Uterine smooth muscle cell (primary cell): ENCODE data around the gene TRA2A. TPM values are rescaled to one million over a fixed set of nuclear protein-coding genes. Genes with fewer than 3 reads are reported as not detected.

ENCODE experiments used
- total RNA-seq: library from RNA; depleted of rRNA; stranded (reverse); fragments of >200 nt; gene quantifications from 2 replicates; pipeline ENCODE4 v1.2.3, GENCODE V29; 2014

The TRA2A gene
- total RNA-seq: 31.1 and 31.6 TPM in 2 replicates

DNA sequence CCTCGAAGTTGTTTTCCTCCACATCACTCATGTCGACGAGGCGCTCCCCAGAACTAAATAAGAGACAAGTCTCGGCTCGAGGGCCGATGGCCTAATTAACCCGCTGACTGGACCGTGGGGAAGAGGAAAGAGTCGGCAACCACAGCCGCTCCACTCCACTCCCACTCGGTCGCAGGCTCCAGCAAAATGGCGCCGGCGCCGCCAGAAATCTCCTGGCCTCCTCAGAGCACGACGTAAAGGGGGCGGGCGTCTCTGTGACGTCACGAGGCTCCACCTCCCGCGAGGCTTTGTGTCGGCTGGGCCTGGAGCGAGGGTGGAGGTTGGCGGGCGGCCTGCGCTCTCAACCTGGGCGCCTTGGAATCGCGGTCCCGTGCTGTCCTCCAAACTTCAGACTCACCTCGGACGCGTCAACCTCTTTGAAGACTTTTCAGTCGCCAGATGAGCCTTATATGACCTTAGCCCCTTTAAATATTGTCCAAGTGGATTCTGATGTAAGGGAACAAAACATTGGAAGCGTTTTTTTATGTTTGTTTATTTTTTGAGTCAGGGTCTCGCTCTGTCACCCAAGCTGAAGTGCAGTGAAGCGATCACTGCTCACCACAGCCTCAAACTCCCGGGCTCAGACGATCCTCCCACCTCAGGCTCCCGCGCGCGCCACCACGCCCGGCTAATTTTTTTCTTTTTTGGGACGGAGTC, at the start of gene TRA2A:
Gene TRA2A (minus strand): TSS at position 188 of the 696 bp plus-strand sequence. CDS start 157 bp downstream, at position 31.

DNA sequence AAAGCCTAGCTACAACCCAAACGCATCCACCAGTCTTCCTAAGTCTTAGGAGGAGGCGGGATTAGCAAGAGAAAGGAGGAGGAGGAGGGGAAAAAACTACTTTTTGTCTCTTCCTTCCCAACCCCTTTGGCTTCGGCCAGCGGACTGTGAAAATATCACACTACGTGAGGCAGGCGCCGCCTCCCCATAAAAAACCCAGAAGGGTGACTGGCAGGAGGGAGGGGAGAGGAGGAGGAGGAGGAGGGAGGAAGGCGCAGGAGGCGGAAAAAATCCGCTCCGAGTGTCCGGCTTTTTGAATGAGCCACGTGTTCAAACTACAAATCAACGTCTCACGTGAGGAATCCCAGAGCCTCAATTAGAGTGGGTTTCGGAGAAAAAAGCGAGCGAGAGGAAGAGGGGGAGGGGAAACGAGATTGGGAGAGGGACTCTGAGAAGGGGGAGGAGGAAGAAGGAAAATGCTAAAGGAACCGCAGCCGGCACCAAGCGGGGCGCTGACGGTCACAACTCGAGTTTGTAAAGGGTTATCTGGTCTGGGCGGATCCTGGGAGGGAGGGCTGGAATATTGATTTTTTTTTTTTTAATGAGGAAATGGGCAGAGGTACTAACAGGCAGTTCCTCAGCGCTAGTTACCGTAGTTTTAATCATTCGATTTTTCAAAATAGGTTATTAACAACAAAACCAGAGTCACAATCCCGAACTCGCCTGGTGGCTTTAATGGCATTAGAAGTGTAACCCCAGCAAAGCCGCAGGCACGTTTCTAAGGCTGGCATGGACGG, 61.3 kb downstream of the TRA2A start, which contains the start of gene IGF2BP3:
Gene IGF2BP3 (minus strand): TSS at position 162 of the 776 bp plus-strand sequence. CDS start 381 bp downstream, outside the sequence.

Other genes starting within 250 kb of the TRA2A start
- 67.1 and 83.8 TPM in 2 replicates for gene MALSU1, start 232.6 kb downstream of the TRA2A start, total RNA-seq
- 3.1 and 3.5 TPM in 2 replicates for gene IGF2BP3, start 61.5 kb downstream of the TRA2A start, total RNA-seq
- 5.8 and 7.4 TPM in 2 replicates for gene CCDC126, start 65.4 kb upstream of the TRA2A start, total RNA-seq
- 2.0 and 2.4 TPM in 2 replicates for gene FAM221A, start 148.2 kb upstream of the TRA2A start, total RNA-seq
- not detected in 2 replicates for gene STK31, start 178.2 kb upstream of the TRA2A start, total RNA-seq